K562 (cell line): Measurements from ENCODE around the gene DMD. TPM values are rescaled to one million over a fixed set of nuclear protein-coding genes. Genes with fewer than 3 reads are reported as not detected.

ENCODE experiments used
- ATAC-seq: fragments of 200-7000 bp; cut with Tn5 transposase; 3 replicates; pipeline ENCODE4 v1.9.1; 2020; ENCODE audit warnings: moderate library complexity
- BruUV-seq: library from RNA; stranded (reverse); fragments of 400-500 nt; replicated peaks from 2 replicates; lab custom pipeline; 2021; lab: Mats Ljungman, UMichigan
- CTCF ChIA-PET: fragments of 300-600 bp; formaldehyde crosslinking; extraction: SDS; loops from one replicate; lab custom pipeline; 2021; ENCODE audit warnings: low intra/inter-chr PET ratio; lab: Yijun Ruan, JAX
- POLR2A ChIA-PET: fragments of 300-600, 350-650 bp; sonication (Branson Sonifier 250); formaldehyde crosslinking; extraction: SDS; loops from one replicate; lab custom pipeline; 2021; ENCODE audit warnings: antibody characterized with exemption, inconsistent platforms; lab: Yijun Ruan, JAX
- DNase-seq, 4 experiments: peaks; one replicate each; pipeline versions ENCODE4 v3.0.0 to v3.0.0-alpha.2; 2011 to 2018; ENCODE audit warnings: low spot score in 3 of 4, mixed read lengths in 3 of 4; ENCODE audit errors: extremely low read depth in 1 of 4
- FAIRE-seq: peaks from 2 replicates; lab custom pipeline; 2011; peaks lifted over from hg19 to GRCh38; lab: Jason Lieb, UNC
- H2AFZ ChIP-seq: 2 replicates; pipeline ENCODE4 v1.6.0; 2011; ENCODE audit warnings: low read depth, low read length, control low read depth, inconsistent platforms
- H3K27ac ChIP-seq: fragments of 200-600 bp; 3 replicates; pipeline ENCODE4 v1.8.0; 2011; ENCODE audit warnings: low read depth, mild to moderate bottlenecking, control low read depth, inconsistent platforms, low read length, moderate library complexity, mixed read lengths; ENCODE audit errors: extremely low read depth
- H3K27me3 ChIP-seq, 2 experiments: fragments of 300-600 bp in 1 of 2; 2 replicates in 1 of 2; 3 replicates in 1 of 2; pipeline versions ENCODE4 v1.6.0 to v1.8.0; 2011; ENCODE audit warnings: inconsistent platforms in 2 of 2, low read length in 2 of 2, mild to moderate bottlenecking in 1 of 2, mixed read lengths in 1 of 2, moderate library complexity in 1 of 2; ENCODE audit not compliant: control insufficient read depth in 2 of 2, insufficient read depth in 2 of 2
- H3K36me3 ChIP-seq: fragments of 300-600 bp; 3 replicates; pipeline ENCODE4 v1.8.0; 2011; ENCODE audit warnings: mild to moderate bottlenecking, low read length, inconsistent platforms; ENCODE audit not compliant: control insufficient read depth, insufficient read depth
- H3K4me1 ChIP-seq, 2 experiments: fragments of 200-600 bp in 1 of 2; replicated peaks in 1 of 2; 2 replicates in 1 of 2; 3 replicates in 1 of 2; pipeline versions ENCODE4 v1.5.1 to v1.8.0; 2011; ENCODE audit warnings: inconsistent platforms in 2 of 2, low read length in 2 of 2, mild to moderate bottlenecking in 1 of 2, mixed read lengths in 1 of 2, moderate library complexity in 1 of 2; ENCODE audit not compliant: control insufficient read depth in 2 of 2, insufficient read depth in 2 of 2
- H3K4me2 ChIP-seq: 2 replicates; pipeline ENCODE4 v1.6.1; 2011; ENCODE audit warnings: low read length, control low read depth, inconsistent platforms, mixed read lengths; ENCODE audit not compliant: insufficient read depth
- H3K4me3 ChIP-seq: fragments of 200-600 bp; sonication (generic), shearing (Covaris generic); 2 replicates; pipeline ENCODE4 v1.5.1; 2016; ENCODE audit warnings: control low read depth, inconsistent platforms
- H3K79me2 ChIP-seq: fragments of 200-600 bp; 3 replicates; pipeline ENCODE4 v1.8.0; 2011; ENCODE audit warnings: low read length, inconsistent platforms; ENCODE audit not compliant: control insufficient read depth, insufficient read depth
- H3K9ac ChIP-seq, 2 experiments: 2 replicates each; pipeline versions ENCODE4 v1.6.0 to v1.6.1; 2011; ENCODE audit warnings: low read depth in 2 of 2, low read length in 2 of 2, control low read depth in 1 of 2, inconsistent platforms in 1 of 2, mild to moderate bottlenecking in 1 of 2, mixed read lengths in 1 of 2; ENCODE audit not compliant: insufficient read depth in 1 of 2
- H3K9me1 ChIP-seq: one replicate; pipeline ENCODE4 v1.6.0; 2011; ENCODE audit warnings: inconsistent platforms, mild to moderate bottlenecking, low read length, moderate library complexity; ENCODE audit not compliant: control insufficient read depth, insufficient read depth
- H3K9me3 ChIP-seq: replicated peaks from 2 replicates; pipeline ENCODE4 v1.5.1; 2011; ENCODE audit warnings: low read depth, low read length, inconsistent platforms; ENCODE audit not compliant: control insufficient read depth, insufficient read depth
- H4K20me1 ChIP-seq: replicated peaks from 2 replicates; pipeline ENCODE4 v1.6.1; 2011; ENCODE audit warnings: low read length, inconsistent platforms, mixed read lengths; ENCODE audit not compliant: control insufficient read depth, insufficient read depth
- BRD9 ChIP-seq: fragments of 450-650 bp; IDR thresholded peaks from 2 replicates; pipeline ENCODE4 v1.6.1; 2018; ENCODE audit warnings: low read depth; ENCODE audit not compliant: partially characterized antibody
- CAMTA2 ChIP-seq: fragments of 250-450 bp; sonication (Bioruptor Pico); conservative IDR thresholded peaks from 2 replicates; pipeline ENCODE4 v1.5.1; 2022
- EZH2 ChIP-seq: IDR thresholded peaks from 2 replicates; pipeline ENCODE4 v1.6.1; 2012; ENCODE audit warnings: low read depth, mild to moderate bottlenecking, inconsistent platforms, low read length, borderline replicate concordance
- GABPB2 ChIP-seq: fragments of 250-450 bp; sonication (Bioruptor Pico); conservative IDR thresholded peaks from 2 replicates; pipeline ENCODE4 v1.5.1; 2021; ENCODE audit warnings: mild to moderate bottlenecking
- LARP7 ChIP-seq: fragments of 450-650 bp; IDR thresholded peaks from 2 replicates; pipeline ENCODE4 v1.6.1; 2016
- MCM5 ChIP-seq: fragments of 450-650 bp; IDR thresholded peaks from 2 replicates; pipeline ENCODE4 v1.6.1; 2016; ENCODE audit warnings: low read depth
- MLX ChIP-seq, 2 experiments: fragments of 450-650 bp in 1 of 2; sonication (generic) in 1 of 2; formaldehyde crosslinking; conservative IDR thresholded peaks; 2 replicates each; pipeline versions ENCODE4 v1.4.0 to v1.8.1; 2020 to 2022; ENCODE audit warnings: mild to moderate bottlenecking in 1 of 2, missing genetic modification reagents in 1 of 2
- POLR2H ChIP-seq: IDR thresholded peaks from 2 replicates; pipeline ENCODE4 v1.6.1; 2016; ENCODE audit warnings: missing genetic modification characterization, low read depth, mild to moderate bottlenecking, control low read depth, missing compliant biosample characterization, moderate library complexity
- PPARD ChIP-seq: fragments of 250-450 bp; sonication (Bioruptor Pico); IDR thresholded peaks from 2 replicates; pipeline ENCODE4 v1.8.0; 2022; ENCODE audit warnings: inconsistent platforms, mild to moderate bottlenecking, moderate library complexity
- RBFOX2 ChIP-seq: fragments of 200-400 bp; formaldehyde crosslinking; IDR thresholded peaks from 2 replicates; pipeline ENCODE4 v1.6.1; 2017; ENCODE audit warnings: low read depth, mild to moderate bottlenecking, low read length, moderate library complexity
- SAFB ChIP-seq: fragments of 200-400 bp; formaldehyde crosslinking; IDR thresholded peaks from 2 replicates; pipeline ENCODE4 v1.6.1; 2017; ENCODE audit warnings: low read depth, low read length, borderline replicate concordance
- THRAP3 ChIP-seq: fragments of 450-650 bp; IDR thresholded peaks from 2 replicates; pipeline ENCODE4 v1.6.1; 2016; ENCODE audit warnings: mild to moderate bottlenecking, inconsistent platforms, borderline replicate concordance
- WHSC1 ChIP-seq: IDR thresholded peaks from one replicate; pipeline ENCODE4 v1.6.1; 2012; ENCODE audit warnings: low read length, control low read depth, inconsistent platforms
- ZMIZ1 ChIP-seq, 2 experiments: fragments of 150-350 bp in 1 of 2; IDR thresholded peaks; 2 replicates each; pipeline ENCODE4 v1.6.1; 2012 to 2016; ENCODE audit warnings: low read depth in 2 of 2, low read length in 2 of 2, mild to moderate bottlenecking in 1 of 2, moderate library complexity in 1 of 2
- ZNF121 ChIP-seq: sonication (generic); formaldehyde crosslinking; conservative IDR thresholded peaks from 2 replicates; pipeline ENCODE4 v1.8.0; 2022; ENCODE audit warnings: missing genetic modification reagents
- ZSCAN32 ChIP-seq: fragments of 450-650 bp; formaldehyde crosslinking; IDR thresholded peaks from 2 replicates; pipeline ENCODE4 v1.4.0; 2020; ENCODE audit warnings: mild to moderate bottlenecking, moderate library complexity
- WGBS: fragments of 100-300 bp; shearing (Covaris generic); methylation state at CpG from one replicate; pipeline ENCODE4 v1.1.6; 2016; ENCODE audit warnings: low coverage, mixed read lengths; ENCODE audit not compliant: insufficient coverage; ENCODE audit errors: missing lambda C conversion rate; 5-methylcytosine and 5-hydroxymethylcytosine counted together
- in situ Hi-C: fragments of 300-500 bp; cut with MboI; formaldehyde crosslinking; loops from 4 replicates; pipeline ENCODE4 v1.15.0; 2018; ENCODE audit warnings: inconsistent platforms, mixed read lengths
- intact Hi-C: fragments of 100-400 bp; cut with micrococcal nuclease; formaldehyde crosslinking; loops from 2 replicates; pipeline ENCODE4 v1.14.2; 2022
- polyA plus RNA-seq, 8 experiments: library from polyadenylated mRNA; depleted of rRNA in 4 of 8; stranded (reverse) in 5 of 8; unstranded in 3 of 8; fragments of >200 nt; fragmentation: Nextera tagmentation in 2 of 8; fragmentation: Illumina TruSeq in 1 of 8; extraction: Ambion mirVana in 2 of 8; extraction: Trizol in 1 of 8; gene quantifications; 2 replicates each; pipeline versions ENCODE4 v1.2.1 to v1.2.3, GENCODE V29; 2011 to 2014; ENCODE audit warnings: inconsistent platforms in 1 of 8, missing spikeins in 1 of 8
- total RNA-seq, 7 experiments: library from RNA; depleted of rRNA in 6 of 7; stranded (reverse); fragments of >200 nt in 6 of 7; fragmentation: Illumina TruSeq in 2 of 7; extraction: Trizol in 2 of 7; gene quantifications; 2 replicates each; pipeline versions ENCODE4 v1.2.1 to v1.2.3, GENCODE V29; 2011 to 2021; ENCODE audit warnings: low replicate concordance in 1 of 7
- TF ChIP-seq, protein P1 (sequence below), 2 experiments: fragments of 450-650 bp; IDR thresholded peaks; 2 replicates each; pipeline ENCODE4 v1.6.1; 2016
- TF ChIP-seq, protein P2 (sequence below): fragments of 450-650 bp; formaldehyde crosslinking; conservative IDR thresholded peaks from 2 replicates; pipeline ENCODE4 v1.4.0; 2022; ENCODE audit warnings: mild to moderate bottlenecking, missing genetic modification characterization

The DMD gene
- total and polyA plus RNA-seq, 9 of the 15 experiments (the other 6 are each of a cell fraction or from before 2014, with no cell fraction given), result 3.8 to 20.4 (median 11.4) TPM

DNA sequence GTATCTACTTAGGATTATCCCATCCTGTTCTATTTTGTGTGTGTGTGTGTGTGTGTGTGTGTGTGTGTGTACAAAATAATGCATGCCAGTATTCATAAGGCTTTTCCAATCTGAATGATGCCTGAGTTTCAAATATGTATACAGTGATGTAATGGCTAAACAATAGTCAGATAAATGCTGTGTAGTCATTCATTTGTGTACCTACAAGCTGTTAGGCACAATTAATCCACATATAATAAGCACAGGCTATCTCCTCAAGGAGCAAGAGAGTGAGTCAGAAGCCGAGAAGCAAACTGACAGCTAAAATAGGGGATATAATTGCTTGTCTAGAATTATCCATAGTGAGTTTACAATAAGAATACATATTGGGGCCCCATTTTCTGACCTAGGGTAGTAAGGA, 15.7 kb downstream of the DMD start:
- POLR2A ChIA-PET, result no interaction called here
- TF ChIP-seq ZMIZ1 (IDR thresholded peaks at IDR 0.05; ENCODE audit: low read depth in 2 of 2, low read length in 2 of 2) (no peak), ZSCAN32 (CRISPR knock-in tag) (no peak), EZH2 (no peak), BRD9 (no peak), THRAP3 (no peak), WHSC1 (no peak), GABPB2 (no peak), ZNF121 (CRISPR knock-in tag) (no peak), LARP7 (no peak), MCM5 (no peak), POLR2H (tag) (no peak), RBFOX2 (no peak), PPARD (no peak), MLX (CRISPR knock-in tag; conservative IDR thresholded peaks at IDR 0.05) (no peak), CAMTA2 (CRISPR knock-in tag) (no peak), SAFB (no peak)
- TF ChIP-seq, protein P1, sequence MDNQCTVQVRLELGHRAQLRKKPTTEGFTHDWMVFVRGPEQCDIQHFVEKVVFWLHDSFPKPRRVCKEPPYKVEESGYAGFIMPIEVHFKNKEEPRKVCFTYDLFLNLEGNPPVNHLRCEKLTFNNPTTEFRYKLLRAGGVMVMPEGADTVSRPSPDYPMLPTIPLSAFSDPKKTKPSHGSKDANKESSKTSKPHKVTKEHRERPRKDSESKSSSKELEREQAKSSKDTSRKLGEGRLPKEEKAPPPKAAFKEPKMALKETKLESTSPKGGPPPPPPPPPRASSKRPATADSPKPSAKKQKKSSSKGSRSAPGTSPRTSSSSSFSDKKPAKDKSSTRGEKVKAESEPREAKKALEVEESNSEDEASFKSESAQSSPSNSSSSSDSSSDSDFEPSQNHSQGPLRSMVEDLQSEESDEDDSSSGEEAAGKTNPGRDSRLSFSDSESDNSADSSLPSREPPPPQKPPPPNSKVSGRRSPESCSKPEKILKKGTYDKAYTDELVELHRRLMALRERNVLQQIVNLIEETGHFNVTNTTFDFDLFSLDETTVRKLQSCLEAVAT (IDR thresholded peaks at IDR 0.05), result no peak
- TF ChIP-seq, protein P2, sequence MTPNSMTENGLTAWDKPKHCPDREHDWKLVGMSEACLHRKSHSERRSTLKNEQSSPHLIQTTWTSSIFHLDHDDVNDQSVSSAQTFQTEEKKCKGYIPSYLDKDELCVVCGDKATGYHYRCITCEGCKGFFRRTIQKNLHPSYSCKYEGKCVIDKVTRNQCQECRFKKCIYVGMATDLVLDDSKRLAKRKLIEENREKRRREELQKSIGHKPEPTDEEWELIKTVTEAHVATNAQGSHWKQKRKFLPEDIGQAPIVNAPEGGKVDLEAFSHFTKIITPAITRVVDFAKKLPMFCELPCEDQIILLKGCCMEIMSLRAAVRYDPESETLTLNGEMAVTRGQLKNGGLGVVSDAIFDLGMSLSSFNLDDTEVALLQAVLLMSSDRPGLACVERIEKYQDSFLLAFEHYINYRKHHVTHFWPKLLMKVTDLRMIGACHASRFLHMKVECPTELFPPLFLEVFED (CRISPR knock-in tag), result no peak
- Histone ChIP-seq H3K27me3 (no peaks in the 10 kb centered on the region), H3K36me3 (no peaks in the 10 kb centered on the region), H4K20me1 (no peaks in the 10 kb centered on the region), H3K27ac (no peak overlapping the region), H3K9me1 (no peaks in the 10 kb centered on the region), H3K9me3 (no peaks in the 10 kb centered on the region), H3K9ac (no peak overlapping the region), H3K4me2 (no peak overlapping the region), H2AFZ (no peak overlapping the region), H3K4me3 (no peak overlapping the region), H3K4me1 (no peaks in the 10 kb centered on the region), H3K79me2 (no peaks in the 10 kb centered on the region)
- in situ Hi-C loops (no loop called here), intact Hi-C loops (no loop called here)
- 0% methylated on average over 1 of the region's 1 CpG for WGBS
- ATAC-seq (no peak), FAIRE-seq (no peak), DNase-seq (no peak)
- CTCF ChIA-PET, result no interaction called here
- no TSS peak for BruUV-seq
